ENCODE measurements around the gene SLC23A1. TPM values are rescaled to one million over a fixed set of nuclear protein-coding genes. Genes with fewer than 3 reads are reported as not detected.
"Not testable (repeated sequence)": the region's sequence is repeated elsewhere in the genome, so short reads cannot be mapped to it uniquely, and the experiment has no call there.

SLC23A1 gene
- total and polyA plus RNA-seq, 2 donors (not counting 1 experiment from before 2014, with no cell fraction given) = 5.8 to 9.6 TPM

- intact Hi-C loops (cut with micrococcal nuclease) = no loop called here
Observed at GRCh38 chr5:139410121-139410992, 27.3 kb upstream of the SLC23A1 start.

GRCh38 chr5:139409116-139409515, 26.0 kb upstream of the SLC23A1 start:
- H3K9ac ChIP-seq (ENCODE audit: low read length); H2AFZ ChIP-seq (ENCODE audit: insufficient read depth, low read depth, low read length, poor library complexity, severe bottlenecking); H3K4me3 Mint-ChIP-seq; H3K27ac Mint-ChIP-seq; H3K36me3 ChIP-seq (replicated peaks in 1 of 2; ENCODE audit: control extremely low read depth in 1 of 2, control insufficient read depth in 1 of 2, extremely low read depth in 1 of 2, insufficient read depth in 2 of 2, low read length in 1 of 2); H3K4me3 ChIP-seq (ENCODE audit: control extremely low read depth in 1 of 5, extremely low read depth in 1 of 5, insufficient read depth in 1 of 5, low read depth in 2 of 5, low read length in 4 of 5); H3K79me2 ChIP-seq (ENCODE audit: control insufficient read depth, insufficient read depth, low read length); H3K4me2 ChIP-seq (replicated peaks; ENCODE audit: low read depth, low read length, poor library complexity, severe bottlenecking); H3K9me3 Mint-ChIP-seq (ENCODE audit: insufficient read depth); H3K27me3 Mint-ChIP-seq; H3K27me3 ChIP-seq (replicated peaks in 1 of 4; ENCODE audit: control extremely low read depth in 1 of 4, control insufficient read depth in 3 of 4, insufficient read depth in 4 of 4, low read length in 3 of 4); ATAC-seq (ENCODE audit: low read depth); H3K9me3 ChIP-seq (ENCODE audit: control extremely low read depth in 1 of 3, control insufficient read depth in 2 of 3, insufficient read depth in 1 of 3, low read length in 2 of 3); H4K20me1 ChIP-seq (ENCODE audit: control insufficient read depth, insufficient read depth, low read length, poor library complexity, severe bottlenecking); POLR2A ChIA-PET; H3K27ac ChIP-seq (ENCODE audit: low read length in 2 of 2); DNase-seq: not testable (repeated sequence)
- CTCF ChIA-PET = interaction anchor here (7.3 kb wide), 1 partner anchor 12 kb away, joined by 43 read pairs; no protein-coding TSS in a partner anchor
- 80% methylated on average over 1 of the region's 5 CpGs for WGBS (ENCODE audit: insufficient coverage)
- intact Hi-C loops (cut with micrococcal nuclease) = loop anchor here (5.0 to 10.0 kb wide), 4 partner anchors 108 to 944 kb away; partner anchors contain the start of gene EGR1
- H3K4me1 ChIP-seq (ENCODE audit: control insufficient read depth in 2 of 2, insufficient read depth in 2 of 2, low read length in 2 of 2) = peaks cover 29 to 31% of the 10 kb centered on the region in 2 donors
- H3K4me1 Mint-ChIP-seq = peaks cover 27% of the 10 kb centered on the region

More at GRCh38 chr5:139410121-139410992, 27.3 kb upstream of the SLC23A1 start:
- ATAC-seq (ENCODE audit: low read depth) = no peak
- Histone ChIP-seq H3K36me3 (replicated peaks in 1 of 2; ENCODE audit: control extremely low read depth in 1 of 2, control insufficient read depth in 1 of 2, extremely low read depth in 1 of 2, insufficient read depth in 2 of 2, low read length in 1 of 2) (no peaks in the 10 kb centered on the region), H3K9me3 (ENCODE audit: control extremely low read depth in 1 of 3, control insufficient read depth in 2 of 3, insufficient read depth in 1 of 3, low read length in 2 of 3) (no peaks in the 10 kb centered on the region), H3K9ac (ENCODE audit: low read length) (no peak overlapping the region), H3K79me2 (ENCODE audit: control insufficient read depth, insufficient read depth, low read length) (peaks cover 6% of the 10 kb centered on the region), H3K27ac (ENCODE audit: low read length in 2 of 2) (no peak overlapping the region), H3K4me2 (replicated peaks; ENCODE audit: low read depth, low read length, poor library complexity, severe bottlenecking) (no peak overlapping the region), H3K27me3 (replicated peaks in 1 of 4; ENCODE audit: control extremely low read depth in 1 of 4, control insufficient read depth in 3 of 4, insufficient read depth in 4 of 4, low read length in 3 of 4) (no peaks in the 10 kb centered on the region), H2AFZ (ENCODE audit: insufficient read depth, low read depth, low read length, poor library complexity, severe bottlenecking) (no peak overlapping the region), H4K20me1 (ENCODE audit: control insufficient read depth, insufficient read depth, low read length, poor library complexity, severe bottlenecking) (no peaks in the 10 kb centered on the region), H3K4me3 (ENCODE audit: control extremely low read depth in 1 of 5, extremely low read depth in 1 of 5, insufficient read depth in 1 of 5, low read depth in 2 of 5, low read length in 4 of 5) (no peak overlapping the region), H3K4me1 (ENCODE audit: control insufficient read depth in 2 of 2, insufficient read depth in 2 of 2, low read length in 2 of 2) (peaks cover 22 to 23% of the 10 kb centered on the region in 2 donors)
- Mint-ChIP-seq H3K4me1 (peaks cover 17% of the 10 kb centered on the region), H3K27me3 (no peaks in the 10 kb centered on the region), H3K9me3 (ENCODE audit: insufficient read depth) (no peaks in the 10 kb centered on the region), H3K4me3 (no peak overlapping the region), H3K27ac (no peak overlapping the region)
- WGBS (ENCODE audit: insufficient coverage) = 82% methylated on average over 4 of the region's 6 CpGs
- POLR2A ChIA-PET = no interaction called here
- TF ChIP-seq EZH2 (IDR thresholded peaks at IDR 0.05; ENCODE audit: borderline replicate concordance, insufficient read depth, low read depth, low read length, poor library complexity, severe bottlenecking) (no peak), CTCF (IDR thresholded peaks at IDR 0.05) (no peak)
- DNase-seq = no peak
- CTCF ChIA-PET = interaction anchor here (0.6 to 7.3 kb wide), 8 partner anchors 11 to 421 kb away, joined by 3 to 43 read pairs (median 3); partner anchors contain the start of gene MATR3
